T-helper 1 cell treated with Interleukin-12 subunit alpha and Interleukin-12 subunit beta and Interleukin-4 antibody, amounts not matched to agents 30 ng/mL and 1 ng/mL, for 36 hours (primary cell): ENCODE results near the gene SPECC1L. TPM values are rescaled to one million over a fixed set of nuclear protein-coding genes. Genes with fewer than 3 reads are reported as not detected.

Source experiments
- intact Hi-C: fragments of 100-400 bp; cut with micrococcal nuclease; formaldehyde crosslinking; loops from one replicate; pipeline ENCODE4 v1.15.1; 2024
- total RNA-seq: library from RNA; stranded (reverse); gene quantifications from 2 replicates; pipeline ENCODE4 v1.2.3, GENCODE V29; 2022

The SPECC1L gene
- total RNA-seq, 1 donor from 2014 or later, result 48.9 TPM

DNA sequence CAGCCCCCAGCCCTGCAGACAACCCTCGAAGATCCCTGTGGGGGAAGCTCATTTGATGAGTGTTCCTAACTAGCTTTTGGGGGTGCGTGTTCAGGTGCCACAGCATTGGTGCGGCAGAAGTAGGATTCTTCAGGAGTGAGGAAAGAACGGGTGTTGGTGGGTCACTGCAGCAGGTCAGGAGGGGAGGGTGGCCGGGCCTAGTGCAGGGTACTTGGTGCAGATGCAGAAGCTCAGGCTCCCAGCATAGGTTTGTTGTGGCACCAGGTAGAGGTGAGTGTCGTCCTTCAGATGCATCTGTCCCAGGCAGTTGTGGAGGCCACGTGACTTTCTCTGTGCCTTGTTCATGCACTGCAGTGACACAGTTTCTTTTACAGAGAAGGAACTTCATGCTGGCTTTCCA lies 141.6 kb downstream of the SPECC1L start:
- intact Hi-C loops, result no loop called here

DNA sequence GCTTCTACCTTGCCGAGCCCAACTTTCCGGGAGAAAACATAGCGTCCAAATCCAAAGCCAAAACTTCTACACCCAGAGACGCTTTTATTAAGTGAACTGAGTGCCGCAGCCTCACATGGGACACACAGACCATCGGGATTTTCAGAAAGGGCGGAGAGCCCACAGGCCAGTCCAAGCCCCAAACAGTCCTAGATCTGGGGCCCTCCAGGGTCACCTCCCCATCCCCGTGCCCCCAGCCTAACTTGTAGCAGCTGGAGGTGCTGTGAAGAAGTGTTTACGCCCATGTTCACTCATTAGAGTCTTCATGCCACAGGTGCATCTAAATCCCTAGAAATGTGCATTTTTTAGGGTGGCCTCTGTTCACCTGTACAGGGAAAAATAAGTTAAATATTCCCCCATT lies 142.6 kb downstream of the SPECC1L start:
- intact Hi-C loops, result no loop called here

DNA sequence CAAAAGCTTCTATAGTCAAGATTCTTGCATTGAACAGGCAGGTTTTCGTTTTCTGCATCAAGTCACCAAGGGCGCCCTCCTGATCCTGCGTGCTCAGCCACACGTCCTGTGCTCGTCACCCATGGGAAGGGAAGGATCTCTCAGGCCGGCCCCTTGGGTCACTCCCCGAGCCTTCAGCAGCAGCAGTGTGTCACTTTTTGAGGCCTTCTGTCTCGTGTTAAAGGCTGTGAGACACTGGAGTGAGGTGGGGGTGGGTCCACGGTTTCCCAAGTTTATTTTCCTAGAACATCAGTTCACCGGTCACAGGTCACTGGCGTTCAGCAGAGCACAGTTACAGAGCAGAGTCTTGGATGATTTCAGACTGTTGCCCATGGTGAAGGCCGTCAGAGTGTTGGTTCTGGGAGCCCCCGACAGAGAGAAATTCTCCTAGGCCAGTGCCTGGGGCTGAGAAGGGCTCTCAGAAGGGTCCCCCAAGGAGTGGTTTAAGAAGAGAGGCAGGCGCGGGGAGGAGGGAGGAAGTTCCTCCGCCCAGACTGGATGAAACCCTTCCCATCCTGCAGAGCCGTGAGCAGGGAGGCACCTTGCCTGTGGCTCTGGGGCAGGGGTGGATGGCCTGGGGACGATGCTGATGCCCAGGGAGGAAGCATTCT lies 143.2 kb downstream of the SPECC1L start:
- intact Hi-C loops, result no loop called here

DNA sequence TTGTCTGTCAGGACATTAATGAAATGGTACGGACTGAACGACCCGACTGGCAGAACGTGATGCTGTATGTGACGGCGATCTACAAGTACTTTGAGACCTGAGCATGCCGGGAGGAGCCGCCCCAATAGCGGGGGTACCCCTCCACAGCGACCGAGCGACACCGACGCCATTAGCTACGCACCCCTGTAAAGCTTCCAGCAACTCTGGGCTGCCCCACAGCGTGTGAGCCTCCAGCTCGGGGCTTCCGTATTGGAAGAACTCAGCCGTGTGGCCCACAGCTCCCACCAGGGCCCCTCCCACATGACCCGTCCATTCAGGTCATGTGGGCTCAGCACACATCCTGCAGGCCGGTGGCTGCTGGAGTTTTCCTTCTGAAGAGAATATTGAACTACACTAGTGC lies 143.9 kb downstream of the SPECC1L start:
- intact Hi-C loops, result no loop called here

- intact Hi-C loops, result no loop called here
Measured at GRCh38 chr22:24414984-24415945, 144.6 kb downstream of the SPECC1L start.

DNA sequence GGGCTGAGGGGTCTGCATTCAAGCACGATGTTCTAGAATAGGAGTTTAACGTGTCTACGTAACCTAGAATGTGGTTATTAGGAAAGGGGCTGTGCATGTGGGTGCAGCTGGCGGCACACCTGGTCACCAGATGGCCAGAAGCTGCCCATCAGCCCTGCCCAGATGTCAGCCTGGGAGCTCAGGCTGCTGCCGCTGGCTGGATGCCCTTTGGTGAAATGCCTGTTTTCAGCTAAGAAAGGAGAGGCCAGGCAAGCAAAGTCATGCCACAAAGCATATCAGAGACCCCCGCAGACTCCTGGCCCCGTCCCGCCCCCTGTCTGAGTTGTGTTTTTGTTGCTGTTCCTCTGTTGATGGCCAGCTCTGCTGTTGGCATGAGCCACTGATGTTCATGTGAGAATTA lies 145.5 kb downstream of the SPECC1L start:
- intact Hi-C loops, result no loop called here

DNA sequence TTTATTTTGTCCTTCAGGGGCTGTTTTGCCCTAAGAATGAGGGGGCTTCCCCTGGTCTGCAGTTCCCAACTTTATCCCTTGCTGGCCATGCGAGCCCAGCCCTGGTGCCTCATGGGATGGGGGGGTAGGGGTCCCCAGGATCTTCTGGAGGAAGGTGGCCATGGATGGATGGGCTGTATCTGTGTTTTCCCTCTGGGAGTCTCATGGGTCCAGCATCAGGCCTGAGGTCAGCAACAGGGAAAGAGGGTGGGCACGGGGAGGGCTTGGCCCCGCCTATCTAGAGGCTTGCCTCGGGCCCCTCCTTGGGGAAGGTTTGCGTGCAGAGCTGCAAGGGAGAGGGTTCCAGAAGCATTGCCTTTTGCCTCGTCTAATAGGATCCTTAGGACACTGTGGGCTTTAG lies 146.0 kb downstream of the SPECC1L start:
- intact Hi-C loops, result no loop called here

DNA sequence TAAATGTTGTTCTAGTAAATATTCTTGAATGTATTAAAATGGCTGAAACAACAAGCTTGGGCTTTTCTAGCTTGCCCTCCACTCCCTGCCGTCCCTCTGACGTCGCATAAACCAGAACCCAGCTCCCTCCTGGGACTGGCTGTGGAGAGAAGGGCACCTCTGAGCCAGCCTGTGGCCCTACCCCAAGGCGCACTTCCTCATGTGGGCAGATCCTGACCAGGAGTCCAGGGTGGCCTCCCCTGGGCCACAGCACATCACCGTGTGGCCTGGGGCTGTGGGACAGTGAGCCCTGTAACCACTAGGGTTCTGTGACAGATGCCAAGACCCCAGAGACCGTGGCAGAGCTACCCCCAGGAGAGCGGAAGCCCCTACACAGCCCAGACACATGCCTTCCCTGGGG lies 146.6 kb downstream of the SPECC1L start:
- intact Hi-C loops, result no loop called here

DNA sequence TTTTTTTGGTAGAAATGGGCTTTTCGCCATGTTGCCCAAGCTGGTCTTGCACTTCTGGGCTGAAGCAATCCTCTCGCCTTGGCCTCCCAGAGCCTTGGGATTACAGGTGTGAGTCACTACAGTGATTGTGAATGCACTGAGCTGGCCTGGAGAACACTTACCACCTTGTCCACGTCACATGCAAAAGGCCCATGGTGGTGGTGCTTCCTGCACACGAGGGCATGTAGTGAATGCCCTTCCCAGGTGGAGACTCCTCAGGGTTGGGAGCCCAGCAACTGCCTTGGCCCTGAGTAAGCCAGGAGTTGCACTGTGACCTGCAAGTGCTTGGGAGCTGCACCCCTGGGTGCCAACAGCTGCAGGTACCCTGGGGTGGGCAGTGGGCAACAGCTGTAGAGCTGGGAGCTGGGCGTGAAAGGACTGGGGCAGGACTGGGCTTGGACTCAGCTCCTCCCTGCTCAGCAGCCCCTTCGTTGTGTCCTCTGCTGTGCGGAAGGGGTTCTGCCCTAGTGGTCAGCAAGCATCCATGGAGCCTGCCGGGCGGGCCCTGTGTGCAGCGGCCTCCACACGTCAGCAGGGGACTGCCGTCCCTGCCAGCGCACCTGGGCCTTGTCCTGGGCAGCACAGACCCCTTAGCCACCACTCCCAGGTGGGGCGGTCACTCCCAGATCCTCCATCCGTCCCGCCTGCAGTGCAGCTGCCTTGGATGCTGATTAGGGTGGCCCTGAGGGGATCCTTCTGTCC lies 147.4 kb downstream of the SPECC1L start:
- intact Hi-C loops, result no loop called here

GRCh38 chr22:24418786-24419474 lies 148.3 kb downstream of the SPECC1L start:
- intact Hi-C loops, result no loop called here

- intact Hi-C loops, result no loop called here
Measured at GRCh38 chr22:24419475-24419850, 148.8 kb downstream of the SPECC1L start.

DNA sequence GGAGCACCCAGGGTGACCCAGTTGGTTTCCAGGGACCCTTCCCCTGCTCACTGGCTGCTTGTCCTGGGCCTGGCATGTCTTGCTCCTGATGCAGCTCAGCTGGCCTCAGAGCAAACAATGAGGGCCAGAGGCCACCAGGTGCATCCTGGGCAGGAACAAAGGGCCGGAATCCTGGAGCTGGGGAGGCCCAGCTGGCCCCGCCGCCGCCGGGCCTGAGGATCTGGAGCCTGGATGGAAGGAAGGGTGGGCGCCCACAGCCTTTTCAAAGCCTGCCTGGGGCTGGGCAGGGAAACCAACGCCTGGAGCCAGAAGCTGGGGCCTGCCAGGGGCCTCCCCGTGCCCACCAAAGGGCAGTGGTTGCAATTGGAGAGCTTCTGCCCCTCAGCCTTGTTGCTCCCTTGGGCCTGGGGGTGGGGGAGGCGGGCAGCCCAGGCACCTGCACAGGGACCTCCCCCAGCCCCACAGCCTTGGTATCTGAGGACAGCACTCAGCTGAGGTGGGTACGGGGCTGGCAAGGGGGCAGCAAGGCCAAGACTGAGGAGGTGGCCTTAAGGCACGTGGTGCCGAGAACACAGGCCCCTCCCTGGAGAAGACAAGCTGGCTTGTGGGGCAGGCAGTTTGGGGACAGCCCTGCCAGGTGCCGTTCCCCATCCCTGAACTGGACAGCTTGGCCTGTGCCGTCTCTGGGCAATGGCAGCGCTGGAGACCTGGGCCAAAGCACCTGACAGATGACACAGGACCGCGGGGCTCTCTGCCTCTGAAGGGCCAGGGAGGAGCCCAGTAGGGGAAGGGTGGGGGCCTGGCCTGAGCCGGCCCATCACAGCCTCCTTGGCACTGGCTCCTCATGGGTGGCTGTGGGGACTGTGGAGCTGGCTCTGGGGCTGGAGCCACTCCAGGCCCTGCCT lies 149.7 kb downstream of the SPECC1L start:
- intact Hi-C loops, result loop anchor here (10.0 kb wide), 1 partner anchor 436 kb away; the partner anchor contains the start of gene GSTT2

GRCh38 chr22:24420977-24421343 lies 150.3 kb downstream of the SPECC1L start:
- intact Hi-C loops, result loop anchor here (1.0 to 10.0 kb wide), 2 partner anchors 104 to 436 kb away; partner anchors contain the start of gene GSTT2

DNA sequence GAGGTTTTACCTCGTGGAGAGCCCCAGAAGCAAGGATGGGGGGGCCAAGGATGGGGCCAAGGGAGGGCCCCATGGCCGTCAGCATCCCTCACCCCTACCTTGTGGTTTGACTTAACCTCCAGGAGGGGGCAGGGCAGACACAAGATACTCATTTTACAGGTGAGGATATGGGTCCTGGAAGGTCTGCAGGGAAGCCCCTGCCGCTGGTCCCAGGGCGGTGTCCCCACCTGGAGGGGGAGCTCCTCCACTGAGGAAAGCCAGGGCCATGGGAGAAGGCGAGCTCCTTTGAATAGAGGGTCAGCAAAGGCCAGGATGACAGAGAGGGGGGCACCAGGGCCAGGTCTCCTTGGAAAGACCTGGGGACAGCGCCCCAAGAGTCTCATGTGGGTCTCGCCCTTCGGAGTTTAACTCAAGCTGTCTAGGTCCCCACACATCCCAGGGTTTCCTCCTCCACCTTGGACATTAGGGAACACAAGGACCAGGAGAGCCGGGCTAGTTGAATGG lies 150.8 kb downstream of the SPECC1L start:
- intact Hi-C loops, result loop anchor here (1.0 to 10.0 kb wide), 2 partner anchors 104 to 437 kb away; partner anchors contain the start of gene GSTT2

- intact Hi-C loops, result loop anchor here (10.0 kb wide), 1 partner anchor 437 kb away; the partner anchor contains the start of gene GSTT2
Measured at GRCh38 chr22:24422102-24422665, 151.6 kb downstream of the SPECC1L start.

DNA sequence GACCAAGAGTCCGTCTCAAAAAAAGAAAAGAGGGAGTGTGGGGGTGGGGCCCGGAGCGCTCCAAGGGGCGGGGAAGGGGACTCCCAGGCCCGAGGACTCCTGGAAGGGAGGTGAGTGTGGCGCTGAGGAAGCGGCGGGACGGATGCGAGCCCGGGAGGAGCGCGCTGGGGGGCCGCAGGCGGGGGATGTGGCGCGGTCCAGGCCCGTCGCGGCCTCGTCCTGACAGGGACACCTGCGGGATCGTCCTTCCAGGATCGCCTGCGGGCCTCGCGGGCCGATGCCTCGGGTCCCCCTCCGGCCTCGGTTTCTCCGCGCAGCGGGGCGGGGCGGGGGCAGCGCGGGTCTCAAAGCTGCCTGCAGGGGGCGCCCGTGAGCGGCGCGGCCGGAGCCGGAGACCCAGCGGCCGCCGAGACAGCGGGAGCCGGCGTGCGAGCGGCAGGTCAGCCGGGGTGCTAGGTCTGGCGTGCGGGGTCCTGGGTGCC lies 152.9 kb downstream of the SPECC1L start:
- intact Hi-C loops, result loop anchor here (1.0 to 10.0 kb wide), 2 partner anchors 98 to 439 kb away; partner anchors contain the start of gene GSTT2

GRCh38 chr22:24424001-24424900 lies 153.6 kb downstream of the SPECC1L start:
- intact Hi-C loops, result loop anchor here (1.0 to 10.0 kb wide), 2 partner anchors 79 to 439 kb away; partner anchors contain the start of gene GSTT2
